Endothelial cell (in vitro differentiated cells): ENCODE results near the gene CD300LB. TPM values are rescaled to one million over a fixed set of nuclear protein-coding genes. Genes with fewer than 3 reads are reported as not detected.
"Not testable (repeated sequence)": the region's sequence is repeated elsewhere in the genome, so short reads cannot be mapped to it uniquely, and the experiment has no call there.

Experiments used
- DNase-seq: peaks from one replicate; pipeline ENCODE4 v3.0.0; 2021; ENCODE audit warnings: low spot score
- H3K27ac Mint-ChIP-seq: one replicate; pipeline ENCODE4 v1.8.0; 2021; ENCODE audit warnings: mixed read lengths, inconsistent platforms; ENCODE audit not compliant: unreplicated experiment
- H3K27me3 Mint-ChIP-seq: one replicate; pipeline ENCODE4 v1.8.0; 2021; ENCODE audit warnings: mild to moderate bottlenecking, moderate library complexity, mixed read lengths, inconsistent platforms; ENCODE audit not compliant: unreplicated experiment
- H3K36me3 Mint-ChIP-seq: one replicate; pipeline ENCODE4 v1.8.0; 2021; ENCODE audit warnings: mild to moderate bottlenecking, low read depth, mixed read lengths, inconsistent platforms; ENCODE audit not compliant: unreplicated experiment
- H3K4me1 Mint-ChIP-seq: one replicate; pipeline ENCODE4 v1.8.0; 2021; ENCODE audit warnings: mild to moderate bottlenecking, mixed read lengths, inconsistent platforms; ENCODE audit not compliant: unreplicated experiment
- H3K4me3 Mint-ChIP-seq: one replicate; pipeline ENCODE4 v1.8.0; 2021; ENCODE audit warnings: mild to moderate bottlenecking, mixed read lengths, inconsistent platforms; ENCODE audit not compliant: unreplicated experiment
- H3K9me3 Mint-ChIP-seq: one replicate; pipeline ENCODE4 v1.8.0; 2021; ENCODE audit warnings: mixed read lengths, inconsistent platforms; ENCODE audit not compliant: unreplicated experiment
- CTCF ChIP-seq: fragments of 200-600 bp; sonication (generic); IDR thresholded peaks from one replicate; pipeline ENCODE4 v1.5.0; 2021; ENCODE audit warnings: antibody characterized with exemption; ENCODE audit not compliant: unreplicated experiment
- total RNA-seq: library from RNA; stranded (reverse); fragmentation: NEBNext Ultra II Directional; extraction: Animal tissue kit (Norgen Biotek cat#: 25700); gene quantifications from one replicate; pipeline ENCODE4 v1.2.1, GENCODE V29; 2021; ENCODE audit not compliant: unreplicated experiment

CD300LB gene
- total RNA-seq, 1 donor from 2014 or later, result not detected

GRCh38 chr17:74523308-74523707 lies 8.0 kb downstream of the CD300LB start:
- Mint-ChIP-seq H3K4me1 (no peaks in the 10 kb centered on the region), H3K36me3 (peaks cover 5% of the 10 kb centered on the region), H3K27ac (no peak overlapping the region), H3K9me3 (no peaks in the 10 kb centered on the region), H3K27me3 (peaks cover 6% of the 10 kb centered on the region), H3K4me3 (no peak overlapping the region)
- DNase-seq, result no peak
- TF ChIP-seq CTCF, result no peak

DNA sequence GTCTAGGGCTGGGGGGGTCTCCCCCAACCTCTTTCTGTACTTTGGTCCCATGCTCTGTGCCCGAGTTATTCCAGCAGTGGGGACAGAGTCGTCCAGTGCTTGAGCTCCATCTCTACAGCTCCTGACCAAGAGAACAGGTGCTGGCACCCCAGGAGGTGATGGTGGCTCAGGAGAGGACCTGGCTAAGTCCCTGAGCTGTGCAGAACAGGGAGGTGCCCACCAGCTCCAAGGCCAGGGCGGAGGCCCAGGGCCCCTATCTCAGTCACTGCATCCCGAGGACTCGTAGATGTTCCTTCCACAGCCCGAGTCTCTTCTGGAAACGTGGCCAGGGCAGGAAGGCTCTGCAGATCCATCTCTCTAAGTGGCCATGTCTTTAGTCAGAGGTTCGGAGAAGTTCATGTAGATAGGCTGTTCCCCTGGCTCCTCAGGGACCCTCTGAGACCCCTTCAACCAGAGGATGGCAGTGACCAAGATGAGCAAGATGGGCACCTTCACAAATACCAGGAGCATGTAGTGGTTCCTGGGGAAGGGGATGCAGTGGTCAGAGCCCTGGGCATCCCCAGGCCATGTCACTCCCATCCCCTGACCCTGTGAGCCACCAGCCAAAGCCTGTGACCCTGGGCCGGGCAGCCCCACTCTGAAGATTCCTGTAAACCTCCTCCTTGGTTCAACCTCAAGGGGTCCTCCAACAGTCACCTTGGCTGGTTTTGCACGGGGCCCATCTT lies 8.7 kb downstream of the CD300LB start:
- Mint-ChIP-seq H3K4me1 (no peaks in the 10 kb centered on the region), H3K36me3 (peaks cover 5% of the 10 kb centered on the region), H3K9me3 (no peaks in the 10 kb centered on the region), H3K27ac (no peak overlapping the region), H3K27me3 (peaks cover 6% of the 10 kb centered on the region), H3K4me3 (no peak overlapping the region)
- no peak for TF ChIP-seq CTCF
- no peak for DNase-seq

DNA sequence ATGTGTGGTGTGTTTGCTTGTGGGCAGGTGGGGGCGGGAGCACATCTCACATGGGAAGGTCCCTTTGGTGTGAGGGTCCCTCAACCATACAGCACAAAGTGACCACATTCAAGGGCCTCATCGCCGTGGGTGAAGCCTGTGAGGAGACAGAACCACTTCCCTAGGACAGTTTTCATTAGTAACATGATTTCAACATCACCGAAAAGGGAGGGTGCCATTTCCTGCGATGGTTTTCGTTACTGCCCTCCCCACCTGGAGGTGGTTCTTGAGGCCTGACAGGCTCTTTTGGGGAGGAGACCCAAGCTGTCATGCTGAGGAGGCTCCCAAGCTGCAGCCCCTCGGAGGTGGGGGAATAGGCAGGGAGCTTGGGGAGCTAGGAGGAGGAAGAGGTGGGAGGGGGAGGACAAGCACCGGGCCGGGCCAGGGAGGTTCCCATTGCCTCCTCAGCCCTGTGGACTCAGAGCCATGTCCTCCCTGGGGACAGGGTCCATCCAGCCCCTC lies 9.5 kb downstream of the CD300LB start:
- H3K27me3 Mint-ChIP-seq, result peaks cover 6% of the 10 kb centered on the region
- H3K4me3 Mint-ChIP-seq, result no peak overlapping the region
- TF ChIP-seq CTCF, result no peak
- no peaks in the 10 kb centered on the region for H3K9me3 Mint-ChIP-seq
- H3K36me3 Mint-ChIP-seq, result peaks cover 5% of the 10 kb centered on the region
- no peaks in the 10 kb centered on the region for H3K4me1 Mint-ChIP-seq
- no peak for DNase-seq
- H3K27ac Mint-ChIP-seq, result no peak overlapping the region

DNA sequence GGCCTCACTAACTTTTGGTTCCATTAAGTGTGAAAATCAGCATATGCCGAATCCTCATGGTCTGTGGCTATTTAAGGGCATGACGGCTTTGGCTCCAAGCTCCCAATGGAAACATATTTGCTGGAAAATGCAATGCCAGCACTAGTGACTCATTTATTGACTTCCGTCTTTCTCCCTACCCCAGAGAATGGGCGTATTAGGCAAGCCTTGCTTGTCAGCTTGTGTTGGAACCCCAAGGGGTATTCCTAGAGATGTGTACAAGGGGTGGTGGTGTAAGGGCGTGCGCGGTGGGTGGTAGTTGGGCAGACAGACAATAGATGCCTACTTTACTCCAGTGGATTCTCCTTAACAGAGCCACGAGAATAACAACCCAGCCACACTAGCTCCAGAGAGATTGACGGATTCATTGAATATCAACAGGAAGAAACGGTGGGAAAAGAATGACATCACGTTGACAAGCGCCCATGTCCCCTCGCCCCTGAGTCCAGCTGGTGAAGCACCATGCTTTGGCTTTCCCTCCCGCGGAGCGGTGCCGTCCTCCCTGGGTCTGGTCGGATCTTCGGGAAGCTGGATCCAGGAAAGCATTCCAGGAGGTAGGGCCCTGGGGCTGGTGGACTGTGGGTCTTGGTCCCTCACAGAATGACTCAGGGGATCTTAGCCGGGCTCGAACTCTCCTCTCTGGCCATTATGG lies 10.3 kb downstream of the CD300LB start:
- H3K4me3 Mint-ChIP-seq, result no peak overlapping the region
- H3K9me3 Mint-ChIP-seq, result no peaks in the 10 kb centered on the region
- no peak for TF ChIP-seq CTCF
- H3K36me3 Mint-ChIP-seq, result peaks cover 5% of the 10 kb centered on the region
- no peak overlapping the region for H3K27ac Mint-ChIP-seq
- DNase-seq, result no peak
- H3K4me1 Mint-ChIP-seq, result no peaks in the 10 kb centered on the region
- H3K27me3 Mint-ChIP-seq, result peaks cover 6% of the 10 kb centered on the region

DNA sequence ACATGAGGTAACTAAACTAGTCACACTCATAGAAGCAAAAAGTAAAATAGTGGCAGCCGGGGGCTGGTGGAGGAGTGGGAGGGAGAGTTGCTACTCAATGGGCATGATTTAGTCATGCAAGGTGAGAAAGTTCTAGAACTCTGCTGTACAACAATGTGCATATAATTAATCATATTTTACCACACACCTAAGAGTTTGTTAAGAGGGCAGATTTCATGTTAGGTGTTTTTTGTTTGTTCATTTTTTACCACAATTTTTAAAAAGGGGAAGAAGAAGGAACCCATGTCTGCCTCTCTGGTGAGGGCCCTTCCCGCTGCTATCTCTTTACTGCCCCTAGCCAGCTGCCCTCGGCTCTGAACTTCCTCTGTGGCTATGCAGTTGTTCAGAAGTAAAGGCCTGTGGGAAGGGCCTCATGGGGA lies 11.2 kb downstream of the CD300LB start:
- H3K27me3 Mint-ChIP-seq, result peaks cover 6% of the 10 kb centered on the region
- TF ChIP-seq CTCF, result no peak
- peaks cover 3% of the 10 kb centered on the region for H3K9me3 Mint-ChIP-seq
- DNase-seq, result no peak
- H3K36me3 Mint-ChIP-seq, result peaks cover 3% of the 10 kb centered on the region
- no peaks in the 10 kb centered on the region for H3K4me1 Mint-ChIP-seq
- no peak overlapping the region for H3K27ac Mint-ChIP-seq
- H3K4me3 Mint-ChIP-seq, result no peak overlapping the region

- H3K4me1 Mint-ChIP-seq, H3K27ac Mint-ChIP-seq, DNase-seq, H3K4me3 Mint-ChIP-seq: not testable (repeated sequence)
- peaks cover 16% of the 10 kb centered on the region for H3K27me3 Mint-ChIP-seq
- peaks cover 13% of the 10 kb centered on the region for H3K9me3 Mint-ChIP-seq
- peaks cover 13% of the 10 kb centered on the region for H3K36me3 Mint-ChIP-seq
These were observed 12.8 kb downstream of the CD300LB start for GRCh38 chr17:74518413-74518981.
